HTR-8/SVneo (cell line): ENCODE measurements around the gene VPS8.

Experiments used
- DNase-seq: peaks from one replicate; pipeline ENCODE4 v3.0.0; 2011; ENCODE audit warnings: low spot score, mixed read lengths; ENCODE audit not compliant: insufficient read length
- FAIRE-seq: peaks from 2 replicates; lab custom pipeline; 2011; peaks lifted over from hg19 to GRCh38; lab: Jason Lieb, UNC

VPS8 gene

DNA sequence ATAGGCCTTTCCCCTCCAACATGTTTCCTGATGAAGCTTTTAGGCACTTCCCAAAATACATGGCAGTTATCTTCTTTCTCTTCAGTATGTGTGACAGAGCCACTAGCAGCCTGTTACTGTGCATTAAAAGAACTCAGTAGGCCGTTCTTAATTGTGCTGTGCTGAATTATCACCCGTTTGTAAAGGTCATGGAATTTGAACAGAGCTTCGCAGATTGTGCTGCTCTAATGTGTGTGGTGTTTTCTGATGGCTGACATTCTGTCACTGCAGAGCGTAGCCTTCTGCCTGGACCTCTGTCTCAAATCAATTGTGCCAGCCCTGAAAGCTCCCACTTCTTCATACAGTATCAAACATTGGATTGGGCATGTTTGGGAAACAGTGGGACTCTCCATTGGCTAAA is 229.6 kb downstream of the VPS8 start:
- no peak for FAIRE-seq
- DNase-seq = no peak

DNA sequence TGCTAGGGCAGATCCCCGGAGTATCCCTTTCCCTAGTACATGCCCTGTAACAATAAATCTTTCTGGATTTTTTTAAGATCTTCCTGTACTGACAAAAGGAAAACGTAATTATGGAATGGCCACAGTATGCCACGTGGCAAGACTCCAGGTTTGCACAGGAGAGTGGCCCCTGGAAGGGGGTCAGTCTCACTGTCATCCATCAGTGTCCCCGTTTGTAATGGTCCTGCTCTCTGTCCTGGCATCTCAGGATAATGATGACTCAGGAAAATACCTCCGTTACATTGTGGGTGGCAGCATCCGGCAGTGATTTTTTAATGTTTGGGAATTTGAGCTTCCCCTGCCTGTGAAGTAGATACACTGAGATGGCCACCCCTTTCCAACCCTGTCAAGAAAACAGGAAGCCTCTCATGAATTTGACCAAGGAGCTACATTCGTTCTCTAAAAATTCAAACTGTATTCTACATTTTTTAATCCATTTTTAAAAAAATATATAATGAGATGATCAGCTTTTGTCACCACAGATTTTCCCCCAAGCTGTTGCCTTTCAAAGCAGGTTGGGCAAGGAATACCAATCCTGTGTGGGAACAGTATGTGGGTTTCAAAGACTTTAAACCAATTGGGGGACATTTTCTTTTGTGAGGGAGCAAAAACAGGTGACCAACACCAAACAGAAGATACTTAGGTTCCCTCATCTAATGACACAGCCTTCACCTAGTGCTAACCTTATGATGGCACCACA is 230.5 kb downstream of the VPS8 start:
- DNase-seq (no peak), FAIRE-seq (no peak)

DNA sequence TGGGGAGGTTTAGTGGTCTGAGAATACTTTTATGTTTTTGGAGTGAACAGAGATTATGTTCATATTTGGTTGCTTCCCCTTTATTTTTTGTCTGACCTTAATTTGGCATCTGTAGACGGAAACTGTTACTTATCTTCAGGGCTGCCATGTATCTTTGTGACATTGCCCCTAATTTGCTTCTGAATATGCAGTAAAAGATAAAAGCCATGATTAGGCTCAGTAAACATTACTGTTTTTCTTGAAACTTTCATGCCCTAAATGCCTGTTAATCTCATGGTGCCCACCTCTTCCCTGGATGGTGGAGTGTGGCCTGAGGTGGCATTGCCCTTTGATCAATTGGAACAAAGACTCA is 234.2 kb downstream of the VPS8 start:
- FAIRE-seq (no peak), DNase-seq (no peak)

DNA sequence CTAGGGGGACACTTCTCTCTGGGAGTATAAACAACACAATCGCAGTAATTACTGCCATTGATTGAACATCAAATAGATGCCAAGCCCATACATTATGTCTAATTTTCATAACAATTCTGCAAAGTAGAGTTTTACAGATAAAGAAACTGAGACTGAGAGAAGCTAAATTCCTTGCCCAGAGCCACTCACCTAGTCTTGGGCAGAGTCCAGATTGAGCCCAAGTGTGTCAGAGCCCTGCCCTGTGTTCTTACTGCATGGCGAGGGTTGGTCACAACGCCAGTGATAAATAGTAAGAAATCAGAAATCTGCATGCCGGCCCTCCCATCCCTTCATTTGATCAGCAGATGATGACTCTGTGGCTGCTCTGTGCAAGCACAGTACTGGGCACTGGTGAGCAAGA is 234.6 kb downstream of the VPS8 start:
- DNase-seq = no peak
- no peak for FAIRE-seq

DNA sequence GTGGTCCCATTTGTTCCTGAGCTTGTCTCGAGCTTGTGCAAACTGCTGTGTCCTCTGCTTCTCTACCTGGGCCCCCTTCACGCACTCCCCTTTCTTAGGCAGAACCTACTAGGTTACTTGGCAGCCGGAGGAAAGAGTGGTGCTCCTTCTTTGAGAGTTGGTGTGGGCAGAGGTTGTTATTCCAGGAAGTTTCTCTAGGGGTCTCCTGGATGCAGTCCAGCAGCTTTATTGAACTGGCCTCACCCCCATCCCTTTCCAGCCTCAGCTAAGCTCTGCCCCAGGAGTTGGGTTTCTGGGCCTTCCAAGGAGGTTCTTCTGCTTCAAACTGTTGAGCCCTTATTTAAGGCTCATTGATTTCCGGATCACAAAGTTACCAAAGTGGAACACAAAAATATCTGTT is 237.7 kb downstream of the VPS8 start:
- no peak for FAIRE-seq
- no peak for DNase-seq

DNA sequence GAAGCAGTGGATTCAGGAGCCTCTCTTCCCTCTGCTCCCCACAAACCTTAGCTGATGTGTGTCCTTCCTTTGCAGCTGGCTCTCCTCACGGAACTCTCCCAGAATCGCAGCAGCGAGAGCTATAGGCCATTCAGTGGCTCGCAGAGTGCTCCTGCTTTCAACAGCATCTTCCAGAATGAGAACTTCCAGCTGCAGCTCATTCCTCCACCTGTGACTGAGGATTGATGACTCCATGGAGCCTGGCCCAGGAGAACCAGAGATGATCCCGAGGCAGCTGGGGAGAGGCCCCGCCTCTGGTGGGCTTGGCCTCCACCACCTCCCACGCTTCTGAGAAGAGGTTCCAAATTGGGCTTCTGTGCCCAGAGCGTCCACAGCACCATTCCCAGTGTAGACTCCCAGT is 239.8 kb downstream of the VPS8 start:
- FAIRE-seq (no peak), DNase-seq (no peak)

DNA sequence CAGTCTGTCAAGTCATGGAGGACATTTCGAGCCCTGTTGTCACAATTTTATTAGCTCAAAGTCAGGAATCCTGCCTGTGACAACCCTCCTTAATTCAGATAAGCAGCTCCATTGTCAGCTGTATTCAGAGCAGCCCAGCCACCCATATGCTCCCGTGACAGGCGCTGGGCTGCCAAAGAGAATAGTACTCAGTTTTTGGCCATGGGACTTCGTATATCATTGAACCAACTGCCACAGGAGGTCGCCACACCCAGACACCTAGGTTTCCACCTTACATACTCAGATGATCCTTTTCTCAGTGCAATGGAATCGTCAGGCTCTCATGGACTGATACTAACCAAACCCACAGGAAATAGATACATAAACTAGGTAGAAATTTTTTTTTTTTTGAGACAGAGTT is 240.7 kb downstream of the VPS8 start:
- FAIRE-seq = no peak
- DNase-seq = no peak

DNA sequence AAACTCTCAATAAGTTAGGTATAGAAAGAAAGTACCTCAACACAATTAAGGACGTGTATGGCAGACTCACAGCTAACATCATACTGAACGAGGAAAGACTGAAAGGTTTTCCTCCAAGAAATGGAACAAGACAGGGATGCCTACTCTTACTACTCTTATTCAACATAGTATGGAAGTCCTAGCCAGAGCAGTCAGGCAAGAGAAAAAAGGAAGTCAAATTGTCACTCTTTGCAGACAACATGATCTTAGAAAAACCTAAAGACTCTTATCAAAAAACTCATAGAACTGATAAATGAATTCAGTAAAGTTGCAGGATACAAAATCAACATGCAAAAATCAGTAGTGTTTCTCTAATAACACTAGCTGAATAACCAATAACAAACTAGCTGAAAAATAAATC is 244.9 kb downstream of the VPS8 start:
- DNase-seq = no peak
- FAIRE-seq = no peak

DNA sequence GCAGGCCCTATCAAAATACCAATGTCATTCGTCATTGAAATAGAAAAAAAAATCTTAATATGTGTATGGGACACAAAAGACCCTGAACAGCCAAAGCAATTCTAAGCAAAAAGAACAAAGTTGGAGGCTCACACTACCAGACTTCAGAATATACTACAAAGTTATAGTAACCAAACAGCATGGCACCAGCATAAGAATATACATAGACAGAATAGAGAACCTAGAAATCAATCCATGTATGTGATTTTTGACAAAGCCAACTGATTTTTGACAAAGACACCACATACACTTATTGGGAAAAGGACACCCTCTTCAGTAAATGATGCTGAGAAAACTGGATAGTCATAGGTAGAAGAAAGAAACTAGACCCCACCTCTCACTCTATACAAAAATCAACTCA is 245.9 kb downstream of the VPS8 start:
- DNase-seq (no peak), FAIRE-seq (no peak)

DNA sequence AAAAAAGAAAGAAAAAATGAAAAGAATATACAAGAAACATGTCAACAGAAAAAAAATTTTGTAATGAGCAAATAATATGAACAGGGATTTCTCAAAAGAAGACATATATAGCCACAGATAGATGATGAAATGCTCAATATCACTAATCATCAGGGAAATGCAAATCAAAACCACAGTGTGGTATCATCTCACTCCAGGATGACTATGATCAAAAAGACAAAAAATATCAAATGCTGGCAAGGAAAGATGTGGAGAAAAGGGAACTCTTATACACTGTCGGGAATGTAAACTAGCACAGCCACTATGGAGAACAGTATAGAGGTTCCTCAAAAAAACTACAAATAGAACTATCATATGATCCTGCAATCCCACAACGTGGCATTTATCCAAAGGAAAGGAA is 246.8 kb downstream of the VPS8 start:
- FAIRE-seq (no peak), DNase-seq (no peak)

DNA sequence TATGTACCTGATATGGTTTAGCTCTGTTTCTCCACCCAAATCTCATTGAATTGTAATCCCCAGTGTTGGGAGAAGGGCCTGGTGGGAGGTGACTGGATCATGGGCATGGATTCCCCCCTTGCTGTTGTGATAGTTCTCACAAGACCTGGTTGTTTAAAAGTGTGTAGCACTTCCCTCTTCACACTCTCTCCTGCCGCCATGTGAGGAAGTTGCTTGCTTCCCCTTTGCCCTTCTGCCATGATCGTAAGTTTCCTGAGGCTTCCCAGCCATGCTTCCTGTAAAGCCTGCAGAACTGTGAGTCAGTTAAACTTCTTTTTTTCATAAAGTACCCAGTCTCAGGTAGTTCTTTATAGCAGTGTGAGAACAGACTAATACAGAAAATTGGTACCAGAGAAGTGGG is 247.8 kb downstream of the VPS8 start:
- no peak for FAIRE-seq
- DNase-seq = no peak

DNA sequence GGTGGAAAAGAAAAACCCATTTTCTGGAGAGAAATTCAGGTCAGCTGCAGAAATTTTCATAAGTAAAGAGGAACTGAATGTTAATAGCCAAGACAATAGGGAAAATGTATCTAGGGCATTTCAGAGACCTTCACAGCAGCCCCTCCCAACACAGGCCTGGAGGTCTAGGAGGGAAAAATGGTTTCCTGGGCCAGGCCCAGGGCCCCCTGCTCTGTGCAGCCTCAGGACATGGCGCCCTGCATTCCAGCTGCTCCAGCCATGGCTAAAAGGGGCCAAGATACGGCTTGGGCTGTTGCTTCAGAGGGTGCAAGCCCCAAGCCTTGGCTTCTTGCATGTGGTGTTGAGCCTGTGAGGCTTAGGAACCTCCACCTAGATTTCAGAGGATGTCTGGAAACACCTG is 248.7 kb downstream of the VPS8 start:
- no peak for FAIRE-seq

DNA sequence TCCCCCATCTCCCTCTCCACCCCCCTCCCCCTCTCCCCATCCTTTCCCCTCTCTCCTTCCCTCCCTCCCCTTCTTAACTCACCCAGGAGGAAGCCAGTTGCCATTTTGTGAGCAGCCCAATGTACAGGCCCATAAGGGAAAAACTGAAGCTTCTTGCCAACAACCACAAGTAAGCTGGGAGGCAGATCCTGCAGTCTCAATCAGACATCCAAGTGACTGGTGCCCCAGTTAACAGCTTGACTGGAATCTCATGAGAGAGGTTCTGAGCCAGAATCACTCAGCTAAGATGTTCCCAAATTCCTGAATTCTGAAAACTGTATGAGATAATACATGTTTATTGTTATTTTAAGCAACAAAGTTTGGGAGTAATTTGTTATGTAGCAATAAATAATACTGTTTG is 250.2 kb downstream of the VPS8 start:
- DNase-seq = no peak
- FAIRE-seq = no peak

More for the DNA sequence above, 248.7 kb downstream of the VPS8 start:
- no peak for DNase-seq

DNA sequence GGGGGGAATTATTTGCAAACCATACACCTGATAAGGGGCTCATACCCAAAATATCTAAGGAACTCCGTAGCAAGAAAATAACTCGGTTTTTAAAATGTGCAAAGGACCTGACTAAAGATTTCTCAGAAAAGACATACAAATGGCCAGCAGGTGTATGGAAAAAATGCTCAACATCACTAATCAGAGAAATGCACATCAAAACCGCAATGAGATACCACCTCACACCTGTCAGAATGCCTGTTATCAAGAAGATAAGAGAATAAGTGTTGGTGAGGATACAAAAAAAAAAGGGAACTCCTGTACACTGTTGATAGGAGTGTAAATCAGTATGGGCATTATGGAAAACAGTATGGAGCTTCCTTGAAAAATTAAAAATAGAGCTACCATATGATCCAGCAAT is 251.5 kb downstream of the VPS8 start:
- no peak for FAIRE-seq
- no peak for DNase-seq

DNA sequence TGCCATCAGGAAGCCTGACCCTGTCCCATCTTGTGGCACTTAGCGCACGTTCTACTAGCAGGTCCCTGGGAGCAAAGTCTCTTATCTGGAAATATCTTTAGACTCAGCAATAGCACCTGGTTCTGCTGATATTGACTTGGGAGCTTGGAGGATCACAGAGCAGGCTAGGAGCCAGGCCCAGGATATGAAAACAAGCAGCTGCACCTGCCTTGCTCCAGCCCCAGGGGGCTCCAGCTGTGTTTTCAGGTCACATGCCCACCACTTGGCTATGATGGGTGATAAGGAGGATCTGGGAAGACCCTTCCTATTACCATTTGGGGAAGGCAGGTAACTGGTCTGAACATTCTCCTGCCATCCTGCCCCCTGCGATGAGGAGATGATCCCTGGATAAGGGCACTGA is 253.1 kb downstream of the VPS8 start:
- DNase-seq = no peak

DNA sequence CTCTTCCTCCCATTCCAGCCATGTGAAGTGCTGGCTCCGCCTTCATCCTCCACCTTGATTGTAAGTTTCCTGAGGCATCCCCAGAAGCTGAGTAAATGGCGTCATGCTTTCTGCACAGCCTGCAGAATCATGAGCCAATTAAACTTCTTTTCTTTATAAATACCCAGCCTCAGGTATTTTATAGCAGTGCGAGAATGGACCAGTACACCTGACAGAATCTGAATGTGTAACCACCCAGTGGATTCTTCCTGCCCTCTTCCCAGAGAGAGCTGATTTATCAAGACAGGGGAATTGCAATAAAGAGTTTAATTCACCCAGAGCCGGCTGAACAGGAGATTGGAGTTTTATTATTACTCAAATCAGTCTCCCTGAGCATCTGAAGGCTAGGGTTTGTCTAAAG is 254.3 kb downstream of the VPS8 start:
- FAIRE-seq (no peak), DNase-seq (no peak)

More for the DNA sequence above, 253.1 kb downstream of the VPS8 start:
- no peak for FAIRE-seq

DNA sequence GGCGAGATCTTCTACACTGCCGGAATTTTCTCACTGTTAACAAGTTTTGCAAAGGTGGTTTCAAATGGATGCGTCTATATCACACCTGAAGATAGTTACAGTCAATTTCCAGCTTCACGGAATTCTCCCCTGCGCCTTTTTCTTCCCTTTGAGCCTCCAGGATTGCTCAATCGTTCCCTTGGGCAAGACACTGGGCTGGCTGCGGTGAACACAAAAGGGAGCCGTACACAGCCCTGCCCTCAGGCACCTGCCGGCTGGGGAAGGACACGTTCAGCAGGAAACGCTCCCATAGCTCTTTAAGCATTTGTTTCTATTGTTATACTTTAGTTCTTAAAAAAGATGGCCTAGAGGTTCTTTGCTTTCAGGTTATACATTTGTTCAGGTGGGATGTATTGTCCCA is 255.2 kb downstream of the VPS8 start:
- DNase-seq (no peak), FAIRE-seq (no peak)

DNA sequence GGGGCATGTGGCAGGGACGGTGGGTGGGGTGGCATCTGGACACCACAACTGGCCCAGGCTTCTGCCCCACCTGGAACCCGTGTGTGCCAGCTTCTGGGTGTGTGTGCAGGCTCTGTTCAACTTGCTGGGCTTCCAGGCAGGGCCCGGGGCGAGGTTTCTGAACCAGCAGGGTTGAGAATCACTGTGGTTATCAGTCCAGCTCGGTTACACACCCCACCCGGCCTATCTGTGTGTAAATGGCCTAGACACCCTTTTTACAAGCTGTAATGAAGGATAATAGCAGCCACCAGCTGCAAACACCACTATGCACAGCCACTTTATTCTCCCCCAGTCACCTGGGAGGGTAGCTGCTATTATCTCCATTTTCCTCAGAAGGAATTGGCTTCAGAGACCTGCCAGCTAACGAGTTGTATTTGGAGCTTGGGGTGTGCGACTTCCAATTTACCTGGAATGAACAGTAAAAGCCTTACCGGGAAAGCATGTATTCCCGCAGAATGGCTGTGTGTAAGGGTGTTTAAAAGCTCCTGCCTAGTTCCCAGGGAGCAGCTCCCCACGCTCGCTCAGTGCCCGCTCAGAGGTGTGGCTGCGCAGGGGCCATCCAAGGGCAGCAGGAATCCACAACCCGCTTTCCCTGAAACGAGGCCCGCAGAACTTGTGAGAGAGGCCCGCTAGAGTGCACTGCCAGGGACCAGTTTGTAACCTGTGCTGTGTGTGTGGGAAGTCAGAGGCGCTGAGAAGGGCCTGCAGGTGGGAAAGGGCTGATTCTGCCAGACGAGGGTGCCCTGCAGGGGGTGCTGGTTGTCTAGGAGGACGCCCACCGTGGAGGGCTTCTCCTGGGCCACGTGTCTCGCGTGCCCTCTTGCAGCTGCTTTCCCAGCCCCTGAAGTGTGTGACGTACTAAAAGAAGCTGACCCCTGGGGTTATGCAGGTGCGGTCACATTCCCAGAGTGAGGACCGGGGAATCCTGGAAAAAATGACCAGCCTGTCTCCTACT is 257.4 kb downstream of the VPS8 start:
- DNase-seq (no peak), FAIRE-seq (no peak)

DNA sequence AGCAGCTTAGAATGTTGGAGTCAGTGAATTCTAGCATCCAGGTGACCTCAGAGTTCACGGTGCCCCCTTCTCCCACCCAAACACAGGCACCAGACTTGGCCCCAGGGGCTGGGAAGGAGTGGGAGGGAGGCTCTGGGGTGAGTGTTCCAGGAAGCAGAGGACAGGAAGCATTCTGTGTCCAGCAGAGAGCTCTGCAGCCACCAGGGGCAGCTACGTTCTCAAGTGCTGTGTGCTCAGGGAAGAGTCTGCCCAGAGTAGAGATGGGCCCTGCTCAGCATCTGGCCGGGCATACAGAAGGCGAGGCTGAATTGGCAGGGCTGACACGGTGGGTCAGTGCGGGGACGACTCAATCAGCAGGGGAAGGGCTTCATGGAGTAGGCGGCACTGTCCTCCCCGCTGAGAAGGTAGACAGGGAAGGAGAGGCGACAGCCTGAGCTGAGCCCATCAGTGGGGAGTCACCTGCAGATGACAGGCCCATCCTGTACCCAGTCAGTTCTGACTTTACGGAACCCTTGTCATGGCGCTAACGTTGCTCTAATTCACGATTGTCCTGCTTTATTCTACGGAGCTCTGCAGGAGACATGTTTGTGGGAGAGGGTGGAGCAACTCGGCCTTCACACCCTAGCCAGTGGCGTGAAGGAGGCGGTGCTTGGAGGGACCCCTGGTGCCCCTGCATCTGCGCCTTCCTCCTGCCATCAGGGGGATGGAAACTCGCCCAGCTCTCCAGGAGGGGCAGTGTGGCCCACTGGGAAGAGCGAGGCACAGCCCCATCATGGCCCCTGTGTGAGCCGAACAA is 258.7 kb downstream of the VPS8 start:
- DNase-seq (peak; percentile 49), FAIRE-seq (no peak)

DNA sequence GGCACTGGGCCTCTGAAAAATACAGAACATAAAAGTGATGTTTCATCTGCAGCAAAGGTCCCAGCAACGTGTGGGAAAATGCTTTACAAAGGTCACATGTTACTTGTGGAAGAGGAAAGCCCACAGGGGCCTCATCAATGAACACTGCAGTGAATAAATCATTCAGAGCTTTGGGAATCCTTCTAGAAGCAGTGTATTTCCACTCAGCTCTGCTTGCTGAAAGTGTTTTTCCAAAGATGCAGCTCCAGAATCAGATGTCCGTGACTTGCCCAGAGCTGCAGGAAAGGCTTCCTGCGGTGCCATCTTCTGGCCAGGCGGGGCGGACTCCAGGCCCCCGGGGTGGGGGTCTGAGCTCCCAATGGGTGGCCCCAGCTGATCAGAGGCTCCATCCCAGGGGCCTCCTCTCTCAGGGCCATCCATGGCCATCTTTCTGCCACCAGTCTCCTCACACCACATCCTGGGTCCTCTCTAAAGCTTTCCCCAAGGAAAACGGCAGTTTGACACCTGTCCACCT is 259.4 kb downstream of the VPS8 start:
- no peak for FAIRE-seq
- no peak for DNase-seq

DNA sequence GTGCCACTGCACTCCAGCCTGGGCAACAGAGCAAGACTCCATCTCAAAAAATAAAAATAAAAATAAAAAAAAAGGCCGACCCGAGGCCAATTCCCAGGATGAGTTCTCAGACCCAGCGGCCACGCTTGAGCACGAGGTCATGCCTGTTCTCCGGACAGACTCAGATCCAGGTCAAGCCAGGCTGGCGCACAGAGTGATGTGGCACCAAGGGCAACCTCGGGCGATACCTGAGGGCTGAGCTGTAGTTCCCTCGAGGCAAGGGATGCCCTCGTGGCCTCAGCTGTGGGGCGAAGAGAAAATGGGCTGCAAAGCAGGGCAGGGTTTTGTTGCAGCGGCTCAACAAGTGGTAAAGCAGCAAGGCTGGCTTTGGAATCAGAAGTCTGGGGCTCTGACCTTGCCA is 263.6 kb downstream of the VPS8 start:
- no peak for DNase-seq
- FAIRE-seq = no peak
